GM08714 (cell line): ENCODE measurements around the gene ERICH2.
A peak's percentile ranks its signal among the peaks of the same experiment; 100 is the strongest.
"Not testable (repeated sequence)": the region's sequence is repeated elsewhere in the genome, so short reads cannot be mapped to it uniquely, and the experiment has no call there.

Experiments
- H3K4me3 ChIP-seq: fragments of 200-500 bp; sonication (Bioruptor generic); 2 replicates; pipeline ENCODE4 v1.5.1; 2014; ENCODE audit warnings: mild to moderate bottlenecking, low read length, inconsistent platforms
- ZNF274 ChIP-seq: IDR thresholded peaks from 2 replicates; pipeline ENCODE4 v1.6.1; 2012; ENCODE audit warnings: mild to moderate bottlenecking, low read depth, low read length

ERICH2 gene

DNA sequence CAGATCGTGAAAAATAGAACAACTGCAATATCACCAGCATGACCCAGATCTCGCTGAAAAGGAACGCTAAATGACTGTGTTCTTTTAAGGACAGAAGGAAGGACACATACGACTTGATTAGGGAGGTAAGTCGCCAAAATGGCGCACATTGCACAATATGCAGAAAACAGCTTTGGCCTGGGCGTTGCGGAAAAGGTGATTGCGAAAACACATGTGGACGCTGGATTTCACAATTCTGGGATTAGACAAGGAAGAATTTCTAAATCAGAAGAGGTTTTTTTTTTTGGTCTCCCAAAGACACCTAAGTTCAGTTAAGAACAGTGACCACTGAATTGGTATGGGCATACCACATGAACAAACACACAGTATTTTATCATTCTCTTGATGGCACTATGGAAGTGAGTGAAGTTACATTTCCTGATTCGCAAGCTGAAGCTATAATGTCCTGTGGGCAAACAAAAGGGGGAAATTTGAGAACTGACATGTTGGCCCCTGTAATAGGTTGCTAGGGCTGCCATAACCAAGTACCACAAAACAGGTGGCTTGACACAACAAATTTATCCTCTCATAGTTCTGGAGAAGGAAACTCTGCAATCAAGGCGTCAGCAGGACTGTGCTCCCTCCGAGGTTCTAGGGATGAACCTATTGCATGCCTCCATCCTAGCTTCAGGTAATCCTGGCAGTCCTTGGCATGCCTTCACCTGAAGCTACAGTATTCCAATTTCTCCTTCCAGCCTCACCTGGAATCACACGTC lies 25.8 kb upstream of the ERICH2 start:
- TF ChIP-seq ZNF274, result no peak
- H3K4me3 ChIP-seq, result no peak overlapping the region

DNA sequence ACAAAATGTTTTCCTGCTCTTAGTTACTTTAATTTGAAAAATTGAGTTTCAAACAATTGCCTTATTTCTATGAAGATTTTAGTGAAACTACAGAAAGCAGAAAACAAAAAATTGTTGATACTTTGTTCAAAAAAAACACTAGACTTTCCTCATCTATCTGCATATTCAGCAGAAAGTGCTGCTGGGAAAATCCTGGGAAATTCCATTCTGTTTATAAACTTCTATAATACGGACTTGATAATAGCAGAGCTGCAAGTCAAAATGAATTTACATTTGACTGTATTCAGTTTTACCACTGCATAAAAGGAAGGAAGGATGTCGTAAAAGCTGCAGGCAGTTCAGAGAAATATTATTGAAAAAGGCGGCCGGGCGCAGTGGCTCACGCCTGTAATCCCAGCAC lies 24.9 kb upstream of the ERICH2 start:
- TF ChIP-seq ZNF274, result no peak
- H3K4me3 ChIP-seq, result no peak overlapping the region

DNA sequence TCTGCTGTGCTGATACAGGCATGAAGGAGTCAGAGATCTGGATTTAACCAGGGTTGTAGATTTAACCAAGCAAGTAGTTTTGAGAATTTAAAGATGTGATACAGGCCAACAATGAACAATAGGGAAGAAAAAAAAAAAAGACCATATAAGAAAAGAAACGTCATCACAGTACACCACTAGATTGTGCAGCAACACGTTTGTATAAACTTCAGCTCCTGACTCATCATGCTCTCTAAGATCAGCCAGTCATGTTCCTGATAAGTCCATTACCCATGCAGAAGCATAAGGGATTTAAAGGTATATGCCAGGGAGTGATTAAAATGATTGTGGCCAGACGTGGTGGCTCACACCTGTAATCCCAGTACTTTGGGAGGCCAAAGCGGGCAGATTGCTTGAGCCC lies 22.3 kb upstream of the ERICH2 start:
- TF ChIP-seq ZNF274, result no peak
- no peak overlapping the region for H3K4me3 ChIP-seq

DNA sequence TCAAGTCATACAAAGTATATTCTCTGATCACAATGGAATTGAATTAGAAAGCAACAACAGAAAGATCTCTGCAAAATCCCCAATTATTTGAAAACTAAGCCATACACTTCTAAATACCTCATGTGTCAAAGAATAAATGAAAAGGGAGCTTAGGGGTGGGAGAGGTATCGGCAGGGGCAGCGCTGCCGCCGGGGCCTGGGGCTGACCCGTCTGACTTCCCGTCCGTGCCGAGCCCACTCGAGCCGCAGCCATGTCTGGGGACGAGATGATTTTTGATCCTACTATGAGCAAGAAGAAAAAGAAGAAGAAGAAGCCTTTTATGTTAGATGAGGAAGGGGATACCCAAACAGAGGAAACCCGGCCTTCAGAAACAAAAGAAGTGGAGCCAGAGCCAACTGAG lies 18.6 kb upstream of the ERICH2 start:
- H3K4me3 ChIP-seq, result not testable (repeated sequence)

DNA sequence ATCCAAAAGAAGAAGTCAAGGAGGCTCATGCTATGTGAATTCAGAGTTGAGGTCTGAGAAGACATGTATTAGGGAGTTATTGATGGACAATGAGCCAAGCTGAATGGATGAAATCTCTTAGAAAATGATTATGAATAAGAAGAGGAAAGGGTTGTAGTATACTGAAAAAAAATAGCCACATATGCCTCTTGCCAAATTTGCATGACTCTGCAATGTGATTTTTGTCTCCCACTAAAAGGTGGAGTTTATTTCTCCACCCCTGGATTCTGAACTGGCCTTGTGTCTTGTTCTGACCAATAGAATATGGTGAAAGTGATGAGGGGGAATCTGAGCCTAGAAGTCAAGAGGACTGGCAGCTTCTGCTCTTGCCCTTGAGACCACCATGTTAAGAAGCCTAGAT lies 8.6 kb upstream of the ERICH2 start:
- no peak overlapping the region for H3K4me3 ChIP-seq
- no peak for TF ChIP-seq ZNF274

DNA sequence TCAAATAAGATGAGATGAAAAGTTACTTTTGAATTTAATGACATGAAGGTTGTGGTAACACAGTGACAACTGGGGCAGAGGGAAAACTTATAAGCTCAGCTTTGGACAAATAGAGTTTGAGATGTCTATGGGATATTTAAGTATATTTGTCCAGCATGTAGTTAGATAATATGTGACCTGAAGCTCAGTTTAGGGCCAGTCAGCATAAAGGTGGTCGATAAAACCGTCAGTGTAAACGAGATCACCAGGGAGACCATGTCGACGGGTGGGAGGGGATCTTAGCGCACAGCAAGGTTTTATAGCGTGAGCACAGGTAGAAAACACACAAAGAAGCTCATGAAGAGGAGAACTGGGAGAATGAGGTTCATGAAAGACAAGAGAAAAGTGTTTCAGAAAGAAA lies 7.4 kb upstream of the ERICH2 start:
- no peak for TF ChIP-seq ZNF274
- H3K4me3 ChIP-seq, result no peak overlapping the region

DNA sequence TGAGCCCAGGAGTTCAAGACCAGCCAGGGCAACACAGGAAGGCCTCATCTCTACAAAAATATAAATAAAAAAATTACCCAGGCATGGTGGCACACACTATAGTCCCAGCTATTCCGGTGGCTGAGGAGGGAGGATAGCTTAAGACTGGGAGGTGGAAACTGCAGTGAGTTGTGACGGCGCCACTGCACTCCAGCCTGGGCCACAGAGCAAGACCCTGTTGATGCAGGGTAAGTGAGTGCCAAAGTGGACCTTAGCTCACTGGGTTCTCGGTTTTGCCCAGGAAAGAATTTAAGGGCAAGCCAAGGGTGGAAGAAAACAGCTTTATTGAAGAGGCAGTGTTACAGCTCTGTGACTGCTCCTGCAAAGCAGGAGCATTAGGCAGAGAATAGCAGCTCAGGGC lies 6.9 kb upstream of the ERICH2 start:
- TF ChIP-seq ZNF274, result no peak

DNA sequence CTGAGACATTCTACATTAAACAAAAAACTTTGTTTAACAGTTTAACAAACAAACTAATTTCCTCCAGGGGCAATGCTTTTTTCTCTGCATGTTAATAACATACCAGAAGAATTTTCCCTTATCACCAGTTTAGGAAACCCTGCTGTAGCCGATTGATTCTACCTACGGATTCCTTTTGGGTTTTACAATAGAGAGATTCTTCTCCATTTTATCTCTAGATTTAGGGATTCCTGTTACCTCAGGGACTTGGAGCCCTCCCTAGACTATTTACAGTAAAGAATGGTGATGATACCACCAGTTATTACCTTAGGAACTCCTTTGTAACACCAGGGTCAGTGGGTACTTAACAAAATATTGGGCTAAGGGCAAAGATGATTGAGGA lies 5.3 kb upstream of the ERICH2 start:
- TF ChIP-seq ZNF274, result no peak
- no peak overlapping the region for H3K4me3 ChIP-seq

More for the DNA sequence above, 6.9 kb upstream of the ERICH2 start:
- H3K4me3 ChIP-seq, result no peak overlapping the region

DNA sequence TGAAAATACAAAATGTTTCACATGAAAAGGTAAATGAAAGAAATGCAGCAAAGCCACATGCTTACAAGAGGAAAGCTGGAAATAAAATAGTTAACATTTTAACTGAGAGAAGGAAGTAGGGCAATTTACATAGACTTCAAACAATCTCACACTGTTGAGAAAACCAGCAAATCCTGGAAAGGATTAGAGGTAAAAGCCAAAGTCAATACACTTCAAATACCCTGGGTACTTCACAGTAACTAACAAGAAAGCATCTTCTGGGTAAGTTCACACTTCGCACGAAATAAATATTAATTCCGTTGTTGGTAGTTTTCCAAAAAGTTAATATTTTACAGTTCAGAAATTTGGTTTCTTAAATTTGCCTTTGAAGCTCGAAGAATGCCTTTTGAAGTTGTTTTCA lies 3.5 kb upstream of the ERICH2 start:
- TF ChIP-seq ZNF274, result no peak
- H3K4me3 ChIP-seq, result no peak overlapping the region

DNA sequence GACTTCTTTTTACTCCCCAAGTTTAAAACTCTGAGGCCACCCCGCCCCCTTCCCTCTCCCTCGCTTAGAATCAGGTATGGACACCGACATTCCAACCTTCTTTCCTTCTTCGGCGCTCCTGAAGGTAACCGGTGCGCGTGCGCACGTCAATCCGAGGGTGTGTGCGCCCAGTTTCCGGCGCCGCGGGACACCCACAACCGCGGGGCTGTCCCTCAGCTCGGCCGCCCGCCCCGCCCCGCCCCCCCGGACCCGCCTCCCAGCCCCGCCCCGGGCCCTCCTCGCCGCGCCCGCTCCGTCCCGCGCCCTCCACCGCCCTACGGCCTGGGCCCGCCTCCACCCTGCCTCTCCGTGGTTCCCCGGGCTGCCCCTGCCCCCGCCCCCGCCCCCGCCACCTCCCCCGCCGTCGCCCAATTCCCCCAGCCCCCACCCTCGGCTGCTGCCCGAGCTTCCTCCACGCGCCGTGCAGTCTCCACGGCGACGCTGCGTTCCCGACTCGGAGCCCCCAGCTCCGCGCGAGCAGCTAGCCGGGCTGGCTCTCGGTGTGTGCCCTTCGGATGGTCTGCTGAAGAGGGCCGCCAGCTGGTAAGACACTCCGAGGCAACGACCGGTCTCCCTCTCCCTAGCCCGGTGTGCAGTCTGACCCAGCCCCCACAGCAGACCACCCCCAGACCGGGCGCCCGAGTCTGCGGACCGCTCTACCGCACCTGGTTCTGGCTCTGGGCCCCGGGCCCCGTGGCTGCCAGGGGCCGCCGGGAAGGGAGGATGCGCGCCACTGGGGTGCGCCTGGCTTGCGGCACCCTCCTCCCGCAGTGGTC lies 635 bp downstream of the ERICH2 start:
- no peak for TF ChIP-seq ZNF274

DNA sequence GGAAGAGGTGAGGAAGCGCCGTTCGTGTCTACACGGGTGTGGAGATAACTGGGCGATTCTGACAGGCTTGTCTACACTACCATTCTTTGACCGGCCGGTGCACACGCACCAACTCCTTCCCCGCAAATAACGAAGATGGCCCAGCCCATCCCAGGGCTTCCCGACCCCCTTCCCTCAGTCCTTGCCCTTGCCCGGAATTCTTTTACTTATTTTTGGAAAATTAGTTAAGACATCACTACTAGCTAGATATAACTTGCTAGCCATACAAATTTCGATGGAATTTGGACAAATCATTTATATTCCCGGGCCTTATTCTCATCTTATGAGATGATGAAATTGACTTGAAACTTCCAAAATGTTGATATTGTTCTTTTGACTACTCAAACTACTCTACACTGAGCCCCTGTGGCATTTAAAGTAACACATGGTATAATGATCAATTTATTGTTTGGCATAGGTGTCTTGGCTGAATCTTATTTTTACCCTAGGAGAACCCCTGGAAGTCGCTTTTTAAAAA lies 1.3 kb downstream of the ERICH2 start:
- peak overlapping the region; percentile 69 for H3K4me3 ChIP-seq
- TF ChIP-seq ZNF274, result no peak

More for the DNA sequence above, 635 bp downstream of the ERICH2 start:
- H3K4me3 ChIP-seq, result peak overlapping the region; percentile 87

DNA sequence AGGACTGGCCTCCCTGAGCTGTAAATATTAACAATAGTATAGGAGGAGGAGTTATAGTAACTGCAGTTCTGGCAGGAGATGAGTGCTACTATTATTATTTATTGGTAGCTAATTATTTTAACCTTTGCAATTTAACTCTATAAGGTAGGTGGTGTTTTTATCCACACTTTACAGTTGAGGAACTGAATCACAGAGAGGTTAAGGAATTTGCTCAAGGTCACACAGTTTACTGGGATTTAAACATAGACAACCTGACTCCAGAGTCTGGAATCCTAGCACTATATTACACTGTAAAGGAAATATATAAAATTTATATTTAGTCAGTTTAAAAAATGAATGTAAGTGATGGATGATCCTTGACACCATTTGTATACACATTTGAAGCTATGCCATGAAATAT lies 2.1 kb downstream of the ERICH2 start:
- no peak overlapping the region for H3K4me3 ChIP-seq
- TF ChIP-seq ZNF274, result no peak

DNA sequence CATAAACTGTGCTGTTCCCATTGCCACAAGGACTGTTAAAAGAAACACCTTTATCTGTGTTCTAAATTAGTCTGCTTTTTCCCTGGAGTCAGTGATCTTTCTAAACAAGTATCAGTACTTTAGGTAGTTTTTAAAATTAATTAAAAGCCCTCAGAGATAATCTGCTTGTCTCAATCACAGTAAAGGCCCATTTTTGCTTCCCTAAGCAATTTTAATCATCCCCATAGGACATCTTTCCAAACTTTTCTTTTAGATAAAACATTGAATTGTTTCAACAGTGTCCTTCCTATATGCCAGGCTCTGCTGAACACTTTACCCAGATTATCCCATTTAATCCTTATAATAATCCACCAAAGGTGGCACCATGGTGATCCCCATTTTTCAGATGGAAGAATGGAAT lies 3.9 kb downstream of the ERICH2 start:
- TF ChIP-seq ZNF274, result no peak
- no peak overlapping the region for H3K4me3 ChIP-seq

DNA sequence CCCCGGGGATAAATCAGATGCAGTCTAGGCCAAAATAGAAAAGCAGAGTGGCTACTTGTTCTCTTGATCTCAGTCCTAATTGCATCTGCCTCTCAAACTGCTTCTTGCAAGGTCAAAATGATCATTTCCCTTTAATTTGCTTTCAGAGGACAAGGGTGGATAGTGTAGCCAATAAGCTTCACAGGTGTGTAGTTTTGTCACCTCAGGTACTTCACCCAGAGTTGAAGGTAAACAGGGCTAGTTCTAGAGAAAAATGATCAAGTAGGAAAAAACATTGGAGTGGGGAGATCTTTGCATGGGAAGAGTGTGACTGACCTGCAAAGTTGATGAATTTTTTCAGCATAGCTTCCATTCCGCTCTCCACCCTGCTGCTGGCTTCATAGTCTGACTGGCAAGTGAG lies 8.7 kb downstream of the ERICH2 start:
- no peak overlapping the region for H3K4me3 ChIP-seq
- no peak for TF ChIP-seq ZNF274

DNA sequence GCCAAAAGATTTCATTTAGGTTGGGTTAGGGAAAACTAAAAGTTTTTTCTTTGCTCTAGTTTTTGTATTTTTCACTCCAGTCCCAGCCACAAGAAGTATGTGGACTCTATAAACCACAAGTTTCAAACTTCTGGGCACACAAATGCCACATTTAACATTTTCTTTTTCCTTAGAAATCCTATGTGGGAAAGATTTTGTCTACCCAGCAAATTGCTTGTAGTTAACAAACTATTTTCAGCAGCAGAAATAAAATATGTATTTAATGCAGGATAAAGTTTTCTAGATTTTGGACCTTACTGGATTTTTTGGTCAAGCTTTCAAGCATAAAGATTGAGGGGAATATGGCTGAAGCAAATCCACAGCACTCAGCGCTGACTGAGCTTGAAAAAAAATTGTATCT lies 9.1 kb downstream of the ERICH2 start:
- no peak for TF ChIP-seq ZNF274
- H3K4me3 ChIP-seq, result no peak overlapping the region
